BLaER1 (cell line): ENCODE data around the gene ALG14.
"Not testable (repeated sequence)": the region's sequence is repeated elsewhere in the genome, so short reads cannot be mapped to it uniquely, and the experiment has no call there.

Experiments
- H3K27ac ChIP-seq: shearing (Covaris generic); formaldehyde crosslinking; 2 replicates; pipeline ENCODE4 v1.8.1; 2022
- H3K27me3 ChIP-seq: shearing (Covaris generic); formaldehyde crosslinking; 2 replicates; pipeline ENCODE4 v1.8.1; 2022
- H3K36me3 ChIP-seq: shearing (Covaris generic); formaldehyde crosslinking; 2 replicates; pipeline ENCODE4 v1.8.1; 2022
- H3K4me1 ChIP-seq: shearing (Covaris generic); formaldehyde crosslinking; 2 replicates; pipeline ENCODE4 v1.8.1; 2022
- H3K4me2 ChIP-seq: shearing (Covaris generic); formaldehyde crosslinking; 2 replicates; pipeline ENCODE4 v1.8.1; 2022
- H3K4me3 ChIP-seq: shearing (Covaris generic); formaldehyde crosslinking; 2 replicates; pipeline ENCODE4 v1.8.1; 2022
- H3K9ac ChIP-seq: shearing (Covaris generic); formaldehyde crosslinking; 2 replicates; pipeline ENCODE4 v1.8.1; 2022
- H3K9me3 ChIP-seq: shearing (Covaris generic); formaldehyde crosslinking; 2 replicates; pipeline ENCODE4 v1.8.1; 2022
- H4K20me1 ChIP-seq: shearing (Covaris generic); formaldehyde crosslinking; 2 replicates; pipeline ENCODE4 v1.8.1; 2022
- Cebpa-rat ChIP-seq: shearing (Covaris generic); IDR thresholded peaks from 2 replicates; pipeline ENCODE4 v1.8.1; 2022

The ALG14 gene

DNA sequence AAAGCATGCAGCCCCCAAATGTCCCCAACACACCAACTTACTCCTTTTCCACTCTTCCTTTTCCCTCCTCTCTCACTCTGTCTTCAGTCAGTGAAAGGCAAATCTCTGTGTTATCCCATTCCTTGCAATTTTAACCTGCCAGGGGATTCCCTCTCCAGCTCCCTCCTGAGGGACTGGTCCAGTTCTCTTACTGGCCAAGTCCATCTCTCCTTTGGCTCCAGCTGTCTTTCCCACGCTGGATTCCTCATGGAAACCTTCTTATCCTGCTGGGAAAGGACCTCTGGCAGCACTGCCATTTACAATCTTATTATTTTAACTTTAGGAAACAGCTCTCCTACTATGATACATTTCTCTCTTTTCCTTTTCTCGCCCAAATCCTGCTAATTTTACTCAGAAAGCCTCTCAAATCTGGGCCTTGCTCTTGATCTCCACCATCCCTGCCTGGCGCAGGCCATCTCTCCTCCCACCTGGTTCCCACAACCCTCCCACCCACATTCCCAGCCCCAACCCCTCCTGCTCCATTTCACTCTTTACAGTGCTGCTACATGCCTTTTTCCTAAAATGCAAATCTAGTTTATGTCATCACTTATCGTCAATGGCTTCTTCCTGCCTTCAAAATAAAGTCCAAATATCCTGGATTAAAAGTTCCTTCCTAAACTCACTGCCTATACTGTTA, 73.2 kb downstream of the ALG14 start:
- TF ChIP-seq Cebpa-rat: no peak

DNA sequence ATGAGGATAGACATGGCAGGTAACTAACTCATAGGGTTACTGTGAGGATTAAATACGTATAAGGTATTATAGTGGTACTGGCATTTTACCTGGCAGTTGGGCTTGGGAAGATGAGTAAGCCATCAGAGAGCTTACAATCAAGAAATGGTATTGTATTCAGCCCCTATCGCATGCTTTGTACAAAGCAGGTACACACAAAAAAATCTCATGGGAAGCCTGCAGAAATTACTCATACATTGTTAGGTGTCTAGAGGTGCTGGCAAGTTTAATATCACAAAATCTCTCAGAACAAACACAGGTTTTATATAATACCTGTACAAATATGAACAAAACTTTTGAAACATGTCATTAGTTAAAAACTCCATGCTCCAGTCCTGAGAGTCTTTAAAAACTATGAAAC, 74.0 kb downstream of the ALG14 start:
- no peak for TF ChIP-seq Cebpa-rat

More for the DNA sequence above, 73.2 kb downstream of the ALG14 start:
- Histone ChIP-seq H3K4me3 (no peak overlapping the region), H4K20me1 (no peaks in the 10 kb centered on the region), H3K27ac (no peak overlapping the region), H3K9ac (no peak overlapping the region), H3K27me3 (no peaks in the 10 kb centered on the region), H3K4me2 (no peak overlapping the region), H3K36me3 (no peaks in the 10 kb centered on the region), H3K4me1 (no peaks in the 10 kb centered on the region), H3K9me3 (no peaks in the 10 kb centered on the region)

DNA sequence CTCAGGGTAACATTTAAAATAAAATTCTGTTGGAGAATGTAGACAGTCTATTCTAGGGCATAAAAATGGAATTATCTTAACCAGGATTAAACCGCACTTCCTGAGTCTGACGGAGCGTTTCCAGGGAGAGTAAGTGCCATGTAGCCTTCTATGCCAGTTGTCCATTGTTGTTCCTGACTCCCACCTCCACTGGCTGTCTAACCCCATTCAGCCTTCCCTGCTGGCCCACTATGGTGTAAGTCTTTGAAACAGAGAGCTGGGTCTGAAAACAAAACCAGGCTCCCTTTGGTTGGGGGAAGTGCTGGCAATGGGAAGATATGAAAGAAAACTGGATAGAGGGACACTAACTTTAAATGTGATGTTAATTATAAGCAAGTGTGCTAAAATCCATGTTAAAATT, 74.6 kb downstream of the ALG14 start:
- Histone ChIP-seq H3K9me3 (no peaks in the 10 kb centered on the region), H3K4me2 (no peak overlapping the region), H3K27ac (no peak overlapping the region), H3K27me3 (no peaks in the 10 kb centered on the region), H3K4me3 (no peak overlapping the region), H4K20me1 (no peaks in the 10 kb centered on the region), H3K9ac (no peak overlapping the region), H3K4me1 (no peaks in the 10 kb centered on the region), H3K36me3 (no peaks in the 10 kb centered on the region)
- TF ChIP-seq Cebpa-rat: no peak

More for the DNA sequence above, 74.0 kb downstream of the ALG14 start:
- H3K9me3 ChIP-seq: no peaks in the 10 kb centered on the region
- no peak overlapping the region for H3K4me2 ChIP-seq
- no peaks in the 10 kb centered on the region for H3K27me3 ChIP-seq
- no peaks in the 10 kb centered on the region for H4K20me1 ChIP-seq
- H3K9ac ChIP-seq: no peak overlapping the region
- H3K4me1 ChIP-seq: no peaks in the 10 kb centered on the region
- no peak overlapping the region for H3K4me3 ChIP-seq
- H3K27ac ChIP-seq: no peak overlapping the region
- H3K36me3 ChIP-seq: no peaks in the 10 kb centered on the region

DNA sequence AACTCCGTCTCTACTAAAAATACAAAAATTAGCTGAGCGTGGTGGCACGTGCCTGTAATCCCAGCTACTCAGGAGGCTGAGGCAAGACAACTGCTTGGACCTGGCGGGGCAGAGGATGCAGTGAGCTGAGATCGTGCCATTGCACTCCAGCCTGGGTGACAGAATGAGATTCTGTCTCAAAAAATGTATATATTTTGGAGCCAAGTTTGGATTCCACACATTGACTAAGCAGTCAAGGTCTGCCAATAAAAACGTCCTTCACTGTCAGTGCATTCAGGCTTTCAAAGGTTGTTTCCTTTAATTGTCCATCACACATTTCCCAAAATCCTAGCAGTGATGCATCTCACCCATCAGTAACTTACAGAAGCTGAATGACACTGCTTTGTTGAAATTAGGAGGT, 77.2 kb downstream of the ALG14 start:
- not testable (repeated sequence) for H3K9me3 ChIP-seq, H3K9ac ChIP-seq, H3K4me1 ChIP-seq, H3K36me3 ChIP-seq, H3K27ac ChIP-seq, H3K4me3 ChIP-seq, H3K4me2 ChIP-seq, H3K27me3 ChIP-seq, H4K20me1 ChIP-seq

DNA sequence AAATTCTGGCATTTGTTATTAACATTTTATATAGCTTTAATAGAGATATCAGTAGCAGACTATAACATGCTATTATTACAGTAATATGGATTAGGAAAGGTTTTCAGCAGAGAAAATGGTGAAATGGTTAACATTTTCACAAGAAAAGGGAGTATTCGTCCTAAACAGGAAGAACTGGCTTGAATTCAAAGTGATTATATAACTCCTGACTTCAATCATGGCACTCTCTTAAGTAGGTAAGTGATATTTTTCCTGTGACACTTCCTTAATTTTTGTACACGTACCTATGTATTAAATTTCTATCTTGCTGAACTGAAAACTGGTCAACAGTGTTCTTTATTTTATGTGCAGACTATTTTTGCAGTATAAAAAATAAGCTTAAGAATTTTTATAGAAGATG, 77.9 kb downstream of the ALG14 start:
- no peak for TF ChIP-seq Cebpa-rat
- Histone ChIP-seq H3K4me3 (no peak overlapping the region), H3K27ac (no peak overlapping the region), H3K27me3 (no peaks in the 10 kb centered on the region), H4K20me1 (no peaks in the 10 kb centered on the region), H3K9ac (no peak overlapping the region), H3K9me3 (no peaks in the 10 kb centered on the region), H3K4me2 (no peak overlapping the region), H3K36me3 (no peaks in the 10 kb centered on the region), H3K4me1 (peaks cover 6% of the 10 kb centered on the region)

DNA sequence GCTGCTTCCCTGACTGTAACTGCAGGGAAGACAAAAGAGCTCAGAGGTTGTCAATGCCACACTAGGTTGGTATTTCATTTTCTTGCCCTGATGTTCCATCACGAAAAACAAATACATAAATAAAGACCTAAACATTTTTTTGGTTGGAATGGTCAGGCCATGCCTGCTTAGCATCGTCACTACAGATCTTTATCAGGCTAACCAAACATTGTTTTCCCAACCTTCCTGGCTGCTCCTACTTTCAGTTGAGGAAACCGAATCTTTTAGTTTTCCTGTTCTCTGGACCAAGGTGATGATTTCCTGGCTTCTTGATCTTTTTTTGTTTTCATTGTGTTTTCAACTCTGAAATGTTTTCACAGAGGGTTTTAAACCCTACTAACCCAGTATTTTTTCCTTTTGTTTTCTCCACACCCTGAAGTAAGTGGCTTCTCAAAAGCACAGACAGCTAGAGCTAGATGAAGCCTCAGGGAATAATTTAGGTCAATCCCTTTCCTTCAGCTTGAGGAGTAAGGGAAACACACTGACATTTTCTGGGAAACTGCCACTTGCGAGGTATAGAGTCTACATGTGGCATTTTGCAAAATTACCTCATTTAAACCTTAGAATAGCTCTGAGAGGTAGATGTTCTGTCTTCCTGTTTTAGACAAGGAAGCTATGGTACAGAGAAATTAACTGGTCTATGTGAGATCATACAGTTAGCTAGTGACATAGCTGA, 78.7 kb downstream of the ALG14 start:
- Histone ChIP-seq H3K36me3 (no peaks in the 10 kb centered on the region), H3K9ac (no peak overlapping the region), H3K4me1 (peaks cover 10% of the 10 kb centered on the region), H3K27ac (no peak overlapping the region), H3K9me3 (no peaks in the 10 kb centered on the region), H3K27me3 (no peaks in the 10 kb centered on the region), H3K4me3 (no peak overlapping the region), H4K20me1 (no peaks in the 10 kb centered on the region), H3K4me2 (no peak overlapping the region)
- no peak for TF ChIP-seq Cebpa-rat

DNA sequence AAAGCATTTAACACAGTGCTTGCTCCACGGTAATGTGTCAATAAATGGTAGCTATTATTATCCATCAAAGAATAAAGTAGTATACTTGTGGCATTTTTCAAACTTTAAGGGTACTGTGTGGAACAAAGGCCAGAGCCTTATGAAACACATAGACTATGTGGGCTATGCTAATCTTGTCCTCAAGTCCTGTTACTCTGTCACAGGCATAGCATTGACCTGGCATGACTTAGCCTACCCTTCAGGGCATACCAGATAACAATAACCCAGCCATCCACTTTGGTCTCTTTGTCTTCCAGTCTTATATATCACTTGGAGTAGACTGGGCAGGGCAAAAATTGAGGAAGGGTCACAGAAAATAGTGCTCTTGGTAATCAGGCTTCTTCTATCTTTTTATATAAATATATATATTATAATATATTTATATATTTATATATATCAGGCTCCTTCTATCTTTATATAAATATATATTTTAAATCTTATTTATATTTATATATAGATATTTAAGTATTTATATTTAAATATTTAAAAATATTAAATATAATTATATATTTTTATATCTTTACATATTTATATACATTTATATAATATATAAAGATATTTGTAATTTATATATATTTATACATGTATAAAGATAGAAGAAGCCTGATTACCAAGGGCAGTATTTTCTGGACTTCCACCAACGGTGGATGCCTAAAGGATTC, 79.7 kb downstream of the ALG14 start:
- Histone ChIP-seq H3K27me3 (no peaks in the 10 kb centered on the region), H3K36me3 (no peaks in the 10 kb centered on the region), H3K4me3 (no peak overlapping the region), H3K9me3 (no peaks in the 10 kb centered on the region), H3K27ac (no peak overlapping the region), H3K4me2 (no peak overlapping the region), H3K4me1 (peaks cover 16% of the 10 kb centered on the region), H3K9ac (no peak overlapping the region), H4K20me1 (no peaks in the 10 kb centered on the region)
- no peak for TF ChIP-seq Cebpa-rat

DNA sequence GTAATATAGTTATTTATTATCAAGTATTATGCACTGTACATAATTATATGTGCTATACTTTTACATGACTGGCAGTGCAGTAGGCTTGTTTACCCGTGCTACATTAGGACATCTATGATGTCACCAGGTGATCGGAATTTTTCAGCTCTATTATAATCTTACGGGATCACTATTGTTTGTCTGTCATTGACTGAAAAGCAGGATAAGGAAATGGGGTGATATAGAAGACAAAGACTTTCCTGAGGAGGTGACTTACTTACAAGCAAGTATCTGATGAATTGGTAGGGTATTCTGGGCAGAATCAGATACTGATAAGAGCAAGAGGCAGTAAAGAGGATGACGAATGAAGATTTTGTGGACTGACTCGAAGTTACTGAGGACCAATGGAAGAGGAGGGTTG, 80.6 kb downstream of the ALG14 start:
- Histone ChIP-seq H3K27ac (no peak overlapping the region), H3K27me3 (no peaks in the 10 kb centered on the region), H3K9me3 (no peaks in the 10 kb centered on the region), H3K4me3 (no peak overlapping the region), H3K4me2 (no peak overlapping the region), H3K9ac (no peak overlapping the region), H3K36me3 (no peaks in the 10 kb centered on the region), H3K4me1 (peaks cover 24% of the 10 kb centered on the region), H4K20me1 (no peaks in the 10 kb centered on the region)
- no peak for TF ChIP-seq Cebpa-rat

DNA sequence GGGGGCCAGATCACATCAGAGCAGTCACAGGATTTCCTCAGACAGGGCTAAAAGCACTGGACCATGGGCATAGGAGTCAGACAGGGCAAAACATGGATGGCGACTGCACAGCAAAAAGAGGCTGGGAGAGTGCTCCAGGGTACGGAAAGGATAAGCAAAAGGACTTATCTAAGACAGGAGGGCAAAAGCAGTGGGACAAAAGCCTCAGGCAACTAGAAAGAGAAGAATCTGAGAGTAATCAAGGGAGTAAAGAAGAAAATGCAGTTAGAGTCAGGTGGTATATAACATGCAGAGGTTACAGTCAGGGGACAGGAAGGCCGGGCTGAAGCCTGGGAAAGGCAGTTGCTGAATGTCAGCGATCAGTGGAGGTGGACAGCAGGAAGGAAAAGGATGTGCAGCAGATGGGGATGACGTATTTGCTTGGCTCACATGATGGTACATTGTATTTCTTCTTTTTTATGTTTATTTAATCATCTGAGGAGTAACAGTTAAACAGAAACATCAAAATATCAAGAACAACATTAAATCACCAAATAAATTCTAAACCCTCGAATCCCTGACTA, 82.8 kb downstream of the ALG14 start:
- Histone ChIP-seq H3K36me3 (no peaks in the 10 kb centered on the region), H3K9ac (no peak overlapping the region), H3K27me3 (no peaks in the 10 kb centered on the region), H3K4me3 (no peak overlapping the region), H3K9me3 (no peaks in the 10 kb centered on the region), H3K4me2 (peak overlapping the region; percentile 32), H4K20me1 (no peaks in the 10 kb centered on the region), H3K27ac (no peak overlapping the region; the same call in 1 of the 2 replicates), H3K4me1 (peaks cover 27% of the 10 kb centered on the region)
- TF ChIP-seq Cebpa-rat: no peak

DNA sequence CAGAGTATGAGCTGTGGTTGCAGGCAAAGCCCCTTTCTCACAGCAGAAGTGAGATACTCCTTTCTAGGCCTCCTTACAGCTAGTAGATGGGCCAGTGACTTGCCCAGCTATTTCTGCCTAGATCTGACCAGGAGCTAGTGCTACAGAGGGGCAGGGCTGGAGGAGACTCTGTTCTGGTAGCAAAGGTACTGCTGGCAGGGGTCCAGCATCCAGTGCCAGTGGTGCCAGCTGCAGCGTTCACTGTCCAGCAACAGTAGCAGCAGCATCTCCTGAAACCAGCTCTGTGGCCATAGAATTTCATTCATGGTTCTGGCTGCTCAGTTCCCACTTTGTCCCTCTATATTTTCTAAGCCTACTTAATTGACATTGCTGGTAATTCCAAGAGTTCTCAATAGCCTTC, 83.4 kb downstream of the ALG14 start:
- Histone ChIP-seq H3K27me3 (no peaks in the 10 kb centered on the region), H4K20me1 (no peaks in the 10 kb centered on the region), H3K27ac (no peak overlapping the region), H3K4me3 (no peak overlapping the region), H3K36me3 (no peaks in the 10 kb centered on the region), H3K4me2 (peak overlapping the region; percentile 32; the same call in 1 of the 2 replicates), H3K4me1 (peaks cover 27% of the 10 kb centered on the region), H3K9me3 (no peaks in the 10 kb centered on the region), H3K9ac (no peak overlapping the region)
- TF ChIP-seq Cebpa-rat: no peak
